Activated T-cell treated with anti-CD3 and anti-CD28 coated beads, Interleukin-2, amount 50 U/mL, for 48 hours (primary cell): Measurements from ENCODE around the gene NSUN6.

Experiments
- DNase-seq, 2 experiments: peaks; one replicate each; pipeline ENCODE4 v3.0.0-alpha.2; 2020

NSUN6 gene, protein sequence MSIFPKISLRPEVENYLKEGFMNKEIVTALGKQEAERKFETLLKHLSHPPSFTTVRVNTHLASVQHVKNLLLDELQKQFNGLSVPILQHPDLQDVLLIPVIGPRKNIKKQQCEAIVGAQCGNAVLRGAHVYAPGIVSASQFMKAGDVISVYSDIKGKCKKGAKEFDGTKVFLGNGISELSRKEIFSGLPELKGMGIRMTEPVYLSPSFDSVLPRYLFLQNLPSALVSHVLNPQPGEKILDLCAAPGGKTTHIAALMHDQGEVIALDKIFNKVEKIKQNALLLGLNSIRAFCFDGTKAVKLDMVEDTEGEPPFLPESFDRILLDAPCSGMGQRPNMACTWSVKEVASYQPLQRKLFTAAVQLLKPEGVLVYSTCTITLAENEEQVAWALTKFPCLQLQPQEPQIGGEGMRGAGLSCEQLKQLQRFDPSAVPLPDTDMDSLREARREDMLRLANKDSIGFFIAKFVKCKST

DNA sequence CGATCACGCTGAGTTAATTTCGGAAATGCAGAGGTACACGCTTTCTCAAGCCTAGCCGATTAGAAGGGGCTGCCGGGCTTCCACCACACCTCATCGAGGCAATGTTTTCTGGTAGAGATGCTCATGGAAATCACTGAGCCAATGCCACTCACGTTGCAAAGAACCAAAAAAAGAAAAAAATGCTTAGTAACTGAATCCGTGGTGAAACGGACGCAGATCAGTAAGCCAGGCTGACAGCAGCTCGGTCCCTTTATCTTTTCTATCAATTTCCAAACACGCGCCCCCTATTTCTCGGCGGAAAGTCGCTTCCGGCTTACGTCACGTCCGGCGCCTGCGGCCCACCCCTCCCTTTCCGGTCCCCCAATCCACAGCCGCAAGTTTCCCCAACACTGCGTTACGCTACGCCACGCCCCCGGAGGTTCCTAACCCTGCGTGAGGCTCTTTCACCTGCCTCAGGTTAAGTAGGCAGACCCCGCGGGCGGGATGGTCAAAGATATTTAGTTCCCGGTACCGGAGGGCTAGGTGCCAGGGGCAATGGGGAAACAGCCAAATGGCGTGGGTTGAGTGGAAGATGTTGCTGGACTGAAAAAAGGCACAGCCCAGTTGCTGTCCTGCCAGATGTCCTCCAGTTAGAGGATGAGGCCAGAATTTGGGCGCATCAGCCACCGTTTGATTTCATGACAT, at the start of gene NSUN6:
TSS of gene NSUN6 (minus strand) at position 264 of the 684 bp plus-strand sequence. CDS start 384 bp downstream, outside the sequence.
- DNase-seq = peak; percentile 94

DNA sequence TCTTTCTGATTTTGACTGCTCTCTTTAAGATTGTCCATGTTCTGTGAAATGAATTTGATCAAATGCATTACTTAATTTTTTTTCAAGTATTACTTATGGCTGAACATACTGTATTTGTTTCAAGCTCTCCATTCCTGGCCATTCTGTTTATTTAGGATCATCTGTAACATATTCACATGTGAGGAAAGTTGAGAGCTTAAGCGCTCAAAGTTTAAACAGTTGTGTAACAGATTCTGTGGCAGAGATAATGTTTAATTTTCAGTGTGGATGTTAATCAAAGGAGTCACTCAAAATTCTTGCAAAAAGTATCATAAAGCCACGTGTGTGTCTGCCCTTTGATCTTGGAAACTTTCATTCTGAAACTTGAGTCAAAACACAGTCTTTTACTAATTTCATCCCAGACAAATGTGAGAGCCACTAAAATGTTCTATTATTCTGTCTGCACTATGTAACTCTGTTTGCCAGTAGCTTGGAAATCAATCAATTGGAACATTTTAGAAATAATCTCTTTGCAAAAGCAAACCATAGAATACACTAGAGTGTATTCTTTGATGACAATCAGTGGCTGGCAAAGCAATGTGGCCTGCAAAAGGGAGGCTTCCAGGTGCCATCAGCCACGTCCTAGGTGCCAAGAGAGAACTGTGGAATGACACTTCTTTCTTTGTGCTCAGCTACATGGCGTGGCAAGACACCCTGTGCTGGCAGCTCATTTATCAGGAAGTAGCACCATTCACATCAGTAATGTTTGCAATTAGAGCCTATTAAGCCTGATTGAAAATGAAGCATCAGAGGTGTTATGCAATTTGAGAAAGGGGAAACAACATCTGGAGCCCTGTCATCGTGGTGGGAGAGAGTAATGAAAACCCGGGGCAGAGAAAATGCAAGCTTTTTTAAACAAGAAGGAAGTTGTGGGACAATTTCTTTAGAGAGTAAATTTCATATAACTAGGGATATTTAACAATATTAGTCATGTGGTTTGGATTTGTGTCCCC, 48.8 kb upstream of the NSUN6 start:
- no peak for DNase-seq

DNA sequence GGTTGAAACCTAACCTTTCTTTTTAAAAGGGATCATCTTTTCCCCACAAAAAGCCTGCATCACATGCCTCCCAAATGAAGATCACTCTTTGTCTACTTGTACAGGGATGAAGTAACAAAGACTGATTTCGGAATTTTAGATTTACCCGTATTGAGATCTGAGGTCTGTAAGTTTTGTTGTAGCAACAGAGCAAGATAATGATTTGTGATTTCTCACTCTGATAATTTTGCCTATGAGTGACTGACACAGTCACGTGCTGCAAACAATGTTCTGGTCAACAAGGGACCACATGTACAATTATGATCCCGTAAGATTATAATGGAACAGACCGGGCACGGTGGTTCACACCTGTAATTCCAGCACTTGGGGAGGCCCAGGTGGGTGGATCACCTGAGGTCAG, 39.2 kb upstream of the NSUN6 start:
- no peak for DNase-seq

DNA sequence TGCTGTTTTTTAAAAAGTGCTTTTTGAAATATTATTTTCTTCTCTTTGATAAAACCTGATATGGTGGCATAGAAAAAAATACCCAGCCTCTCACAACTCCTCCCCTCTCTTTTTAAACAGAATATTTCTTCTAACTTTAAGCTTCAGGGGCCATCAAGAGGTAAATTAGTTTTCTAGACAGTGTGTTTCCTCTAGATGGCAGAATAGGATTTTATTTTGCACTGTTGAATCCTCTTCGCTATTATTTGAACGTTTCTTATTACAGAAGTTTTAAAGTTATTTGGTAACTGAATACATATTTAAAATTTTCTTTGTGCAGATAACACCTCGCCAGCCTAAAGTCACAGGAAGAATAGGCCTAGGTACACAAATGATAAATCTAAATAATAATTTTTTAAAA, 38.1 kb upstream of the NSUN6 start:
- no peak for DNase-seq

DNA sequence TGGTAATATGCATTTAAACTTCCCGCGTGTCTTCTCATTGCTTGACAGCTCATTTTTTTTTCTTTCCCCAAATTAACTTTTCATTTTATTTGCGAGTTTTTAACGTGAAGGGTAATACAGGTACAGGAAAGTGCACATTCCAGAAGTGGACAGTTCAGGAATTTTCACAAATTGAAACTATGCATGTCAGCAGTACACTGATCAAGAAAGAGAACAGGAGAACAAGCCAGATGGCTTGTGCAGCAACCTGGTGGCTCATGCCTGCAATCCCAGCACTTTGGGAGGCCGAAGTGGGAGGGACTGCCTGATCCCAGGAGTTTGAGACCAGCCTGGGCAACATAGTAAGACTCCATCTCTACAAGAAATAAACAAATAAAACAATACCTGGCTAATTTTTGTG, 36.3 kb upstream of the NSUN6 start:
- DNase-seq = no peak

DNA sequence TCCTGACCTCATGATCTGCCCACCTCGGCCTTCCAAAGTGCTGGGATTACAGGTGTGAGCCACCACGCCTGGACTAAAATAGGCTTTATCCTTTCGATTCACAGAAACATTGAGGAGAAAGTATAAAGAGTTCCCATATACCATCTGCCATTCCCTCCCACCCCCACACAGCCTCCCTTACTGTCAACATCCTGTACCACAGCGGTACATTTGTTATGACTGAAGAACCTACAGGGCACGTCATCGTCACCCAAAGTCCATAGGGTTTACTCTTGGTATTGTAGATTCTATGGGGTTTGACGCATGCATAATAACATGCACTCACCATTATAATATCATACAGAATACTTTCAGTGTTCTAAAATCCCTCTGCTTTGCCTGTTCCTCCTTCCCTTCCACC, 35.8 kb upstream of the NSUN6 start:
- no peak for DNase-seq

DNA sequence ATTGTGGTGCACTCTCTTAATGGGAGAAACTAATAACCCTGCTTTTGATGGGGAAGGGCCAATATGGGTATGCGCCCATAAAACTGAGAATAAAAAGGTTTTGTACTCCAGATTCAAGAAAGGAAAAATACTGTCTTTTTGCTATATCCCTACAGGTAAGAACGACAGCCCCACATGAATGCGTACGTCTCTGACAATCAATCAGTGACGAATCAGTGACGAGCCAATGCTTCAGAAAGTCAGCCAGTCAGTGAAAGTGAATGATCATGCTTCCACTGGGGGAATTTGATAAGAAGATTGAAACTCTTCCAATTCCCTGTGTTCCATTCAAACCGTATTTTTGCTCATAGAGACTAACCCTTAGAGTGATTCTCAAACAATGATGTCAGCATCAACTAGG, 34.2 kb upstream of the NSUN6 start:
- DNase-seq = no peak

DNA sequence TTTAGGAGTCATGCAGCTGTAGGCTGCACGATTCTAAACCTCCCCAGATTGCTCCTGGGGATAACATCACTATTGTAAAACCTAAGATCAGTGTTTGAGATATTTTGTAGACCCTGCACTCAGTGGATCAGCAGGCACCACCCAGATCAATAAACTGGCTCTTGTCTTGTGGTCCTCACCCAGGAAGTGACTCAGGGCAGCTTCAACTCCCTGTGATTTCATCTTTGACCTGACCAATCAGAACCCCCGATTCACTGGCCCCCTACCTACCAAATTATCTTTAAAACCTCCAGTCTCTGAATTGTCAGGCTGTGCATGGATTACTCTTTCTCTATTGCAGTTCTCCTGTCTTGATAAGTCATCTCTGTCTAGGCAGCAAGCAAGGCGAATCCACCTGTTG, 33.6 kb upstream of the NSUN6 start:
- DNase-seq = no peak

DNA sequence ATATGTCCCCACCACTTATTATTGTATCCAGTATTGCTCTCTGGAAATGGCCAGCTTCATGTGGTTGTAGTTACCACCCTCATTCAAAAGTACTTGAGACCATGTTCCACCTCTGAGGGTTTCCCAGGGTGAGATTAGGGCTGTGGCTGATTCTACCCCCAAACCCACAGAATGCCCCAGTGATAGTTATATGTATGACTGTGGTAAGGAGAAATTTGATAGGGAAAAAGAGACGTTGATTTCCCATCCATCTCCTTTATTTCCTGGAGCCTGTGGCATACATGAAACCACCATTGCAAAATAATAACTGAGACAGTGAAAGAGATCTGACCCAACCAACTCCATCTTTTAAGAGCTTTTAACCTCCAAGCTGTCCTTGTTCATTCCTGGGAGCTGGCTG, 33.0 kb upstream of the NSUN6 start:
- DNase-seq = no peak

DNA sequence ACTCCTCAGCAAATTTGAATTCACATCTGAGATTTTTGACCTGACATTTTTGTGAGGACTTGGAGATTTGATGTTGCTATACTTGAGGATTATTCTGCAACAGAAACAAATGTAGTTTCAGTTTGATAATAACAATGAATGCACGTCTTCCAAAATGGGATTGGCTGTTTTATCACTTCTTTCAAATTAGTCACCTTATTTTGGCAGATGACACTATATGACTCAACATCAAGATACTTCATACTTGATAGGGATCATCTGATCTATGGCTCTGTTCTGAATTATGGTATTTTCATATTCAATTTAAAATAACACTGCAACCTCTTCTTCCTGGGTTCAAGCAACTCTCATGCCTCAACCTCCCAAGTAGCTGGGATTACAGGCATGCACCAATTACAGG, 32.0 kb upstream of the NSUN6 start:
- DNase-seq = no peak

DNA sequence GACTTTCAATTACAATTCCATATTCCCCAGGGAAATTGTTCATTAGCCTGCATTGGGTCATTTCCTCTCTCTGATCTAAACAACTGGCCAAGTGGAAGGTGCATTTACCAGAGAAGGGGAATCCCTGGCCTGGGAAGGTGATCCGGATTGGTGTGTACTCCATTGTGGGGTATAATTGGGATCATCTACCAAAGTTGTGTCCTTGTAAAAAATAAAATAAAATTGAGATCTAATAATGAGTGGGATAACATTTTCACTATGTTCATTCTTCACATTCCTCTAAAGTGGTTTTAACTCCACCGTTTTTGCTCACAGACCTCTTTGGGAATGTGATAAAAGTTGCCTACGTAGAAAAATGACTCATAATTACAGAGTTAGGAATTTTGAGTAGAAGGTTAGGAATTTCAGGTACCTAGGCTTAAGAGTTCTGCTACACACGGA, 30.6 kb upstream of the NSUN6 start:
- DNase-seq = no peak

DNA sequence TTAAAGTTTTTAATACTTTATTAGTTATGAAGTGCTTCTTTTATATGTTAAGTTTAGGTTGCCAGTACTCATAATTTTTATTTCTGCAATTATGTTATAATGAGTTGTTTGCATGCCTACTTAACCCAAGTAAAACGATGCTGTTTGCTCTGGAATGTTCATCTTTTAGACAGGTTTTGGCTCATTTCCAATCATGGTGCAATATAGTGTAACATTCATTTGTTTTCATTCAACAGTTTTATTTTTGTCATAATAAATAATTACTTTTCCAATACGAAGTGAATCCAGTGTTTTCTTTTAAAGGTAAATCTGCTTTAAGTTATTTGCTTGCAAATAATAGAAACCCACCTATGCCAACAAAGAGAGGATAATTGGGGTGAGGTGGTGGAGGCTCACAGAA, 30.0 kb upstream of the NSUN6 start:
- DNase-seq = no peak

DNA sequence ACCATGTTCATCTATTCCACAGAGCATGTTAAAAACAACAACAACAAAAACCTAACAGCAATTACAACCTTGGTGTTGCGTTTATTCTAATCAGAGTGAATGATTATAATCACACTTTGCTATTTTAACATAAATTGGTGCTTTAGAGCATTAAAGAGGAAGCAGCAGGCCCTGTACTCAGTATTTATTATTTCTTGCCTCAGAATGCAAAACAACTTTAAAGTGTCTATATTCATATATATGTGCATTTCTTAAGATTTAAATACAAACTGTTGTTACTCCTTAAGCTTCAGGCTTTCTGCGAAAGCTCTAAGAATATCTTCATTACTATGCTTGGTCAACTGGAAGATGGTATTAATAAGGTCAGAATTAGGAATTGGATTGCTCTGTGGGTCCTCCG, 29.4 kb upstream of the NSUN6 start:
- DNase-seq = no peak

DNA sequence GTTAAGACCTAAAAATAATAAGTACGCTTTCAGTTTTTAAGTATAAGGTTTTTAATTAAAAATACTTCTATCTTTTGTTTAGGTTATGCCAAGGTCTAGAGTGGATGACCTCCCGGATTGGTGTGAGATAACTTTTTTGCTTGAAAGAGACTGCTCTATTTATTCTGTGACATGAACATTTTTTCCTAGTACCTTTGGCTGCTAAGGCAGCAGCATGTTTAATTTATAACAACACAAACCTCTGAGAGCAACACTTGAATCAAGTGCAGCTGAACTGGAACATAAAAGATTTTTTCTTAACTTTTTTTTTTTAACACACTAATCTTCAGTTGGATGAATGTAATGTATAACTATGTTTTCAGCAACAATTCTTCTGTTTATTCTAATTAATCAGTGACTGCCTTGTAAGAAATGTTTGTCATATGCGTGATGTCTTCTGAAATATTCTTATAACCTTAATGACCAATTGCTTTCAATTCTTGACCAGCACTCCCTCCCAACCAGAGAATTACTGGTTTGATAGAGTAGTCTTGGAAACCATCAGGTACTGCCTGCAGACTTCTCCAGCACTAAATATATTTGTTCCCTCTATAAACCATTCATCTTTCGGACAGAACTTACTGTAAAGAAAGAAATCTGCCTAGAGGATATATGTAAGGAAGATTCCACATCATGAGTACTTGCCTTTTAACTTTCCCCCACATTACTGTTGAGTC, 23.9 kb upstream of the NSUN6 start:
- no peak for DNase-seq

DNA sequence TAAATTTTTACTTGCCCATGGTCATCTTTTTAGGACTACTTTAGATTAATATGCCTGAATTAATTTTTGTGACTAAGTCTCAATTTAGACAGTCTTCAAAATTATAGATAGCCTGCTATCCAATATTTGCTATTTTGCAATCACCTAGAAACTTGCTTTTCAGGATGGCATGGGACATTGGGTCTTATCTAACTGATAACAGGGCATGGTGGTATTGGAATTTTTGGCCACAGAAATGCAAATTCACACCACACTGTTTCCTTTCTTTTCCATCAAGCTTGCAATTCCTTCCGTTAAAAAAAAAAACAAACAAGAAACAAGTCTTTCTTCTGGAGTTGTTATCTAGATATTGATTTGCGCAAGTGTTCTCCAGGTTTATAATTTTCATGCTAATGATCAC, 16.6 kb upstream of the NSUN6 start:
- DNase-seq = no peak

DNA sequence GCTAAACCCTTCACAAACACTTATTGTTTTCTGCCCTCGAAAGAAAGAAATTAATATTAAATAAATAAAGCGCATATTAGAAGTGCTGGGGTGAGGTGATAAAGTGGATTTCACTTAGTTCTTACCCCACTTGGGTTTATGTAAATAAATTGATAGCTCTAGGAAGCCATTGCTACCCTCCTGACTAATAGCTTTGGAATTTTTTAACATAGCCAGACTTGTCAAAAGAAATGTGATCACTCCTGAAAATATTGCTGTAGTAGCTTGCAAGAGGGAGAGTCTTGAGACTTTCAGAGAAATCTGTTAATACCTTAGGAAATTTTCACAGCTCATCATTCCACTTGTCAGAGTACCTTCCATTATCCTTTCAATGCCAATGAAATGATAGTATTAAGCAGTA, 15.4 kb upstream of the NSUN6 start:
- no peak for DNase-seq

DNA sequence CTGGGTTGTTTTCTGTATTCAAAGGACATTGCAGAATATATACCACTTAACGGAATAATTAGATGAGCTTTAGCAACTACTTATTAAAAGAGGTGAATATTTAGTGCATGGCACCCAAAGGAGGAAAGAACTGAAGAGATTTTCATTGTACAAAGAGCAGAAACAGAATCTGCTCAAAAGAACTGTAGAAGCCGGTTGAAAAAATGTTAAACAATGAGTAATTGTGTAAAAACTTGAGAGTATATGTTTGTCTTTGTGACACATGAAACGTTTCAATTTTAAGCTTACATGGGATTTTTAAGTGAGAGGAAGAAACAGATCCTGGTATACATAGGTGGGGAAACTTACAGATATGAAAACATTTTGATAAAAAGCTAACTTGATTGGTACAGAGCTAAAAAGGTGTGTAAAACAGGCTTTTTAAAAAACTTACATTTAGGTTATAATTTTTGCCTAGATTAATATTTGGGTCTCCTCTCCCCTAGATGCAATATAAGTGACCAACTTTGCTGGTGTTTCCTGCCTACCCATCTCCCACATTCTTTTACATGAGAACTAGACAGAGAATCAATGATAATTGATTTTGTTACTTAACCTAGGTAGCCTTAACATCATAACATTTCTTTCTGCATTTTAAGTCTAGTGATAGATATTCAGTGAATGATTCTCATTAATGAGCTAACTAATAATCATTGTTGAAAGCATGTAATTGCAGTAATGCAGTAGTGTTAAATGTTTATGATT, 14.6 kb upstream of the NSUN6 start:
- no peak for DNase-seq

DNA sequence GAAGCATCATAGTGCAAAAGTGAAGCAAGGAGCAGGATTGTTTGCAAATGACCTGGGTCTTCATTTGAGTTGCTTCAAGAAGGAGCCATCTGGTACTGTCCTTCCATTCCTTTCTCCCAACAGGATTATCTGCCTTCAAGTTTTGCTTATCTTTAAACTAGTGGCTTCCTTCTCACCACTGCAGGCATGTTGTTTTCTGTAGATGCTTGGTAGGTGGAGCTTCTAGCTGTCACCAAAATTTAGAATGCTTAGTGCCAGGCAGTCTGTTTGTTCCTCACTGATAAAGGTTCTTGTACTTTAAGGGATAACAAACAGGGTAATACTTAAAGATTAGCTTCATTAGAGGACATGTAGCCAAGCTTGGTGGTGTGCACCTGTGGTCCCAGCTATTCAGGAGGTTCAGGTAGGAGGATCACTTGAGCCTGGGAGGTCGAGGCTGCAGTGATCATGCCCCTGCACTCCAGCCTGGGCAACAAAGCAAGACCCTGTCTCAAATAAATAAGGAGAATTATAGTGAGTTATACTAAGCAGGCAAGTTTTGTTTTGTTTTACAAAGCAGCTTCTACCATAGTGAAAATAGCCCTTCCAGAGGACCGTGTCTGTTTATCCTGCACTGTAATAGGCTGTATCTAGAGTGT, 13.6 kb upstream of the NSUN6 start:
- DNase-seq = no peak

DNA sequence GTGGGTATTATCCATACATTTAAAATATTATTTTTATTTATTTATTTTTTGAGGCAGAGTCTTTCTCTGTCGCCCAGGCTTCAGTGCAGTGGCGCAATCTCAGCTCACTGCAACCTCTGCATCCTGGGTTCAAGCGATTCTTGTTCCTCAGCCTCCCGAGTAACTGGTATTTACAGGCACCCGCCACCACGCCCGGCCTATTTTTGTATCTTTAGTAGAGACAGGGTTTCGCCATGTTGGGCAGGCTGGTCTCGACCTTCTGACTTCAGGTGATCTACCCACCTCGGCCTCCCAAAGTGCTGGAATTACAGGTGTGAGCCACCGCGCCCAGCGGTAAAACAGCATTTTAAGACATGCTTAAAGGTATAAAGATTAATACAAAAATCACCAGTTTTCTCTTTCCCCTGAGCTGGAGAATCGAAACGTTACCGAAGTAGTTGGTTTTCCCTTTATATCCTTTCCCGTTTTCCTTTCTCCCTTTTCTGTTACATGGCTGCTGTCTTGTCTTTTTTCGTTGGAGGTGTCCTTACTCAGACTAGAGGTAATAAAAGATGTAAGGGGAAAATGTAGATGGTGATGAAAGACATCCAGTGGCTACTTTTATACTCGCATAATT, 9.5 kb upstream of the NSUN6 start:
- DNase-seq = no peak

DNA sequence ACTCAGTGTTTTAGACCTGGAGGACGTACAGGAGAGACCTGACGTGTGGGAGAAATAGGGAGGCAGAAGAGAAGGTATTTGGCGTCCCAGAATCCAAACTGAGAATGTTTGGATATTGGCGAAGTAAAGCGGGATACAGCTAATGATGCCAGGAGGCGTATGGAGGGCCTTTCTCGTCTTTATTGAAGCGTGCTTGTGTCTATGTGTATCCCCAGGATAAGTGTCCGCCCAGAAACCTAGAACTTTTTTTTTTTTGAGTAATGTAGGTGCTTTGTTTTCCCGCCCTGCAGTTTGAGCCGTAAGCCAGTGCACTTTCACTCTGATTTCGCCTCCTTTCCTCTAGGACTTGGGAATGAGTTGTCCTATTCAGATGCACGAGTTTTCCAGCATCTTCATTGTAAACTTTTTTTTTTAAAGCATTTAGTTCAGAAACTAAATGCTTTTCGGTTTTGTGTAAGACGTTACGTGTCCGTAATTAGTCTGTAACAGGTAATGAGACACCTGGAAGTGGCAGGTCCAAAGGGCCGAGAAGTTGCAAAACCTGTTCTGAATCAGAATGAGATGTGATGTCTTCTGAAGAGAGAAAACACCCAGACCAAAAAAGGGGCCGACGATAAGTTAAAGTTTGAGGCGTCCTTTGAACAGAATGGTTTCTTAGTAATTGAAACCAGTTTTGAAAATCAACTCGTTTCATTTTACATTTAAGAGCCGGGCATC, 8.6 kb upstream of the NSUN6 start:
- DNase-seq = no peak
